Cardiac muscle cell (in vitro differentiated cells and primary cell): ENCODE results near the gene ACR. TPM values are rescaled to one million over a fixed set of nuclear protein-coding genes. Genes with fewer than 3 reads are reported as not detected.

Experiments used
- DNase-seq, 2 donors: peaks; one replicate each; pipeline versions ENCODE4 v3.0.0 to v3.0.0-alpha.2; 2010 to 2017; ENCODE audit warnings: low read depth in 1 of 2, low spot score in 1 of 2
- H3K27ac ChIP-seq: fragments of 200-600 bp; sonication (generic); 2 replicates; pipeline ENCODE4 v1.5.1; 2016
- H3K27me3 ChIP-seq: fragments of 200-600 bp; sonication (generic); 2 replicates; pipeline ENCODE4 v1.6.0; 2016; ENCODE audit warnings: control low read depth
- H3K36me3 ChIP-seq: fragments of 200-600 bp; sonication (generic); 2 replicates; pipeline ENCODE4 v1.5.1; 2016; ENCODE audit warnings: control low read depth
- H3K4me1 ChIP-seq: fragments of 200-600 bp; sonication (generic); 2 replicates; pipeline ENCODE4 v1.8.1; 2017; ENCODE audit warnings: low read depth, mild to moderate bottlenecking, mixed run types
- H3K4me3 ChIP-seq: fragments of 200-600 bp; sonication (generic); 2 replicates; pipeline ENCODE4 v1.5.1; 2016; ENCODE audit warnings: mild to moderate bottlenecking
- H3K9me3 ChIP-seq: fragments of 200-600 bp; sonication (generic); 2 replicates; pipeline ENCODE4 v1.5.1; 2017; ENCODE audit warnings: low read depth, mild to moderate bottlenecking, control low read depth
- CTCF ChIP-seq: IDR thresholded peaks from 2 replicates; pipeline ENCODE4 v1.5.1; 2012; ENCODE audit warnings: low read depth, mild to moderate bottlenecking, low read length
- polyA plus RNA-seq: library from polyadenylated mRNA; unstranded; fragments of >200 nt; fragmentation: Nextera tagmentation; extraction: Ambion mirVana; gene quantifications from 2 replicates; pipeline ENCODE4 v1.2.1, GENCODE V29; 2016
- total RNA-seq: library from RNA; depleted of rRNA; stranded (reverse); fragments of >200 nt; gene quantifications from 2 replicates; pipeline ENCODE4 v1.2.3, GENCODE V29; 2016

ACR gene
- total and polyA plus RNA-seq, 2 experiments from 2014 or later = 0.77 TPM; not detected in 1

- H3K4me1 ChIP-seq = peaks cover 4% of the 10 kb centered on the region
- no peak for DNase-seq
- no peak for TF ChIP-seq CTCF
- no peak overlapping the region for H3K27ac ChIP-seq
- H3K9me3 ChIP-seq = no peaks in the 10 kb centered on the region
- H3K27me3 ChIP-seq = peaks cover 11% of the 10 kb centered on the region
- no peaks in the 10 kb centered on the region for H3K36me3 ChIP-seq
- H3K4me3 ChIP-seq = no peak overlapping the region
Measured at GRCh38 chr22:50713008-50713385, 25.0 kb upstream of the ACR start.

GRCh38 chr22:50713571-50714056 lies 24.4 kb upstream of the ACR start:
- Histone ChIP-seq H3K4me1 (peaks cover 4% of the 10 kb centered on the region), H3K4me3 (no peak overlapping the region), H3K9me3 (no peaks in the 10 kb centered on the region), H3K27me3 (peaks cover 17% of the 10 kb centered on the region), H3K36me3 (no peaks in the 10 kb centered on the region), H3K27ac (no peak overlapping the region)
- TF ChIP-seq CTCF = no peak
- no peak for DNase-seq

DNA sequence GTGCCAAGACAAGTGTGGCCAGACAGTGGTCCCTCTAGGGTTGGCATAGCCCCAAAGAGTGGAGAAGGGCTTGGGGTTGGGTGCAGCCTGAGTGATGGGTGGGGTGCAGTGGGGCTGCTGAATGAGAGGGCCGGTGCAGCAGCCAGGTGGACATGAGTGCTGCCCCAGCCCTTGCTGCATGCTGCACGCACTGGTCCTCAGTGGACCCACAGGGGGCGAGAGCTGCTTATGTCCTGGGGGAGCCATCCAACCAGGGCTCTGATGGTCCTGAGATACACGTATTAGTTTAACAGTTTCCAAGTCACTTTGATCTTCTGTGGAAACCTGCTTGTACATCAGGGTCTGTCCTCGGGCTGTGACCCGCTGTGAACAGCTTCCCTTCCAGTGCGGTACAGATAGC lies 23.9 kb upstream of the ACR start:
- TF ChIP-seq CTCF = no peak
- Histone ChIP-seq H3K9me3 (no peaks in the 10 kb centered on the region), H3K4me3 (no peak overlapping the region), H3K36me3 (no peaks in the 10 kb centered on the region), H3K27me3 (peaks cover 22% of the 10 kb centered on the region), H3K4me1 (peaks cover 4% of the 10 kb centered on the region), H3K27ac (no peak overlapping the region)
- no peak for DNase-seq

DNA sequence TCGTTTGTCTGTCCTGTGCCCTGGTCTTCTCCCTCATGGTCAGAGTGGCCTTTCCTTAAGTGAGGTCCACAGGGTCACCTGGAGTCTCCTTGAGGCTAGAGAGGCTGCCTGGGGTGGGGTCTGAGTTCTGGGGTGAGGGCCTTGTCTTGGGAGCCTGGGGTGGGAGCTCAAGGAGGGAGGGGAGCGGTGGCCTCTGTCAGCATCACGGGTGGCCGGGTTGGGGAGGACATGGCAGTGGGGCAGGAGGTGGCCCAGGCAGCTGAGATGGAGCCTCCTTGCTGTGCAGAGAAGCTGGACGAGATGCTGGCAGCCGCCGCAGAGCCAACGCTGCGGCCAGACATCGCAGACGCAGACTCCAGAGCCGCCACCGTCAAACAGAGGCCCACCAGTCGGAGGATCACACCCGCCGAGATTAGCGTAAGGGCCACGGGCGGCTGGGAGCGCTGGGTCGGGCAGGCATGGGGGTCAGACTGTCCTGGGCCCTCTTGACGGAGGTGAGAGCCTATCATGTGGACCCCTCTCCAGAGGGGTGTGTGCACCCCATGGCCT lies 23.3 kb upstream of the ACR start:
- Histone ChIP-seq H3K4me3 (no peak overlapping the region), H3K36me3 (no peaks in the 10 kb centered on the region), H3K9me3 (no peaks in the 10 kb centered on the region), H3K4me1 (peaks cover 4% of the 10 kb centered on the region), H3K27me3 (peaks cover 28% of the 10 kb centered on the region), H3K27ac (no peak overlapping the region)
- DNase-seq = no peak
- no peak for TF ChIP-seq CTCF

DNA sequence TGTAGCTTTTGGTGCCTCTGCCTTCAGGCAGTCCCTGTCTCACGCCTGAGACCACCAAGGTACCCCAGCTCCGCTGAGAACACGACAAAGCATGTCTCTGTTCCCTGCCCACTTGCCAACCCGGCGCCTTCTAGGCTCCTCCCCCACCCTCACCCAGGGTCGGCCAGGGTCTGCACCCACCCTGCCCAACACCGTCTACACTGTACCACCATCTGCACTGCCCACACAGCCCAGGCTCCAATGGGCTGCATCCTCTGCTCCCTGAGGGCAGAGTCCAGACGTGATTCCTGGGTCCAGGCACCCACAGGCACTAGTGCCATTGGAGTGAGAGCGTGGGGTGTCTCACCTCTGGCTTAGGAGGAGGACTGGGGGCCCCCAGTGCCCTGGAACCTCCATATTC lies 22.8 kb upstream of the ACR start:
- Histone ChIP-seq H3K4me1 (peaks cover 4% of the 10 kb centered on the region), H3K36me3 (no peaks in the 10 kb centered on the region), H3K27me3 (peaks cover 33% of the 10 kb centered on the region), H3K4me3 (no peak overlapping the region), H3K9me3 (no peaks in the 10 kb centered on the region), H3K27ac (no peak overlapping the region)
- DNase-seq = no peak
- no peak for TF ChIP-seq CTCF
